ENCODE data around the gene MAPK6. TPM values are rescaled to one million over a fixed set of nuclear protein-coding genes. Genes with fewer than 3 reads are reported as not detected.
A peak's percentile ranks its signal among the peaks of the same experiment; 100 is the strongest.
"Not testable (repeated sequence)": the region's sequence is repeated elsewhere in the genome, so short reads cannot be mapped to it uniquely, and the experiment has no call there.

MAPK6 gene
- total RNA-seq, 1 donor from 2014 or later, result 128 TPM

DNA sequence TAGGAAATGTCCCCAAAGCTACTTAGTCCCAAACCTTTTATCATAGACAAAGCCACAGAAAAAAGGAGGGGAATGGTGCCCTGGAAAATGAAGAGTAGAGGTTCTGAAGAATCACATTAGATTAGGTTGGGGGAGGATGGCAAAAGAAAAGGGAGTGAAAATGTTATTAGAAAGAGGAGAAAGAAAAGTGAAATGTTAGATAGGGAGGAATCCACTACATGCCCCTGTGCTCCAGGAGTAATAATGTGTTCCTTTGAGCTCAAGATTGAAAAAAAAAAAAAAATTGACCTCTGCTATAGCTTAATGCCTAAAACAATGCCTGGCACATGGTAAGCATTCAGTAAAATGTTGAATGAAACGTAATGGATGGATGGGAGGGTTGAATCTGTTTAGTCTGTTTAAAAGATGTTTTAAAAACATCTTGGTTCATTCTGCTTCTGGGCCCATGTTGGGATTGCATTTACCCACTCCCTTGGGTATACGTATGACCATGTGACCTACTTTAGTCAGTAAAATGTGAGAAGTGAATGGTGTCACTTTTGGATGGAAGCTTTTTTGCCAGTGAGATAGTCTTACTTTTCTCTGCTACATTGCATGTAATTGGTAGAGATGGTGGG lies 19.0 kb downstream of the MAPK6 start:
- peaks cover 89% of the 10 kb centered on the region for H4K20me1 ChIP-seq (ENCODE audit: low read depth)
- H3K27me3 Mint-ChIP-seq (ENCODE audit: insufficient read depth, low read depth), result peaks cover 2% of the 10 kb centered on the region

GRCh38 chr15:52039925-52040781 lies 21.1 kb downstream of the MAPK6 start:
- no peak overlapping the region for H3K4me3 Mint-ChIP-seq
- peaks cover 15% of the 10 kb centered on the region for H3K36me3 Mint-ChIP-seq
- H3K79me2 ChIP-seq (ENCODE audit: low read depth), result peaks cover 100% of the 10 kb centered on the region
- no peak for DNase-seq (ENCODE audit: low spot score)
- H3K4me1 ChIP-seq, result peaks cover 30% of the 10 kb centered on the region
- TF ChIP-seq EZH2 (IDR thresholded peaks at IDR 0.05), result no peak
- TF ChIP-seq CTCF (IDR thresholded peaks at IDR 0.05), result no peak
- TF ChIP-seq EZH2phosphoT487 (IDR thresholded peaks at IDR 0.05), result no peak
- H3K9me3 ChIP-seq (ENCODE audit: low read depth), result no peaks in the 10 kb centered on the region
- H3K36me3 ChIP-seq, result no peaks in the 10 kb centered on the region
- H2AFZ ChIP-seq (replicated peaks), result no peak overlapping the region
- H3K27me3 ChIP-seq, result no peaks in the 10 kb centered on the region
- no peak overlapping the region for H3K4me3 ChIP-seq
- H3K27ac Mint-ChIP-seq, result no peak overlapping the region
- no peak overlapping the region for H3K9ac ChIP-seq
- no peak overlapping the region for H3K27ac ChIP-seq
- no peaks in the 10 kb centered on the region for H3K9me3 Mint-ChIP-seq
- H3F3A ChIP-seq (ENCODE audit: low read depth), result no peaks in the 10 kb centered on the region
- peak overlapping the region; percentile 2 for H3K4me2 ChIP-seq
- H3K27me3 Mint-ChIP-seq (ENCODE audit: insufficient read depth, low read depth), result peaks cover 5% of the 10 kb centered on the region
- peaks cover 87% of the 10 kb centered on the region for H4K20me1 ChIP-seq (ENCODE audit: low read depth)
- H3K4me1 Mint-ChIP-seq, result peaks cover 14% of the 10 kb centered on the region

More for the DNA sequence above, 19.0 kb downstream of the MAPK6 start:
- peaks cover 30% of the 10 kb centered on the region for H3K4me1 ChIP-seq
- Mint-ChIP-seq H3K36me3 (peaks cover 32% of the 10 kb centered on the region), H3K4me1 (peaks cover 14% of the 10 kb centered on the region), H3K27ac (no peak overlapping the region), H3K9me3 (peaks cover 20% of the 10 kb centered on the region), H3K4me3 (no peak overlapping the region)
- H3K79me2 ChIP-seq (ENCODE audit: low read depth), result peaks cover 100% of the 10 kb centered on the region
- no peaks in the 10 kb centered on the region for H3F3A ChIP-seq (ENCODE audit: low read depth)
- no peak for DNase-seq (ENCODE audit: low spot score)
- H3K27me3 ChIP-seq, result no peaks in the 10 kb centered on the region
- no peak overlapping the region for H3K4me2 ChIP-seq
- H3K4me3 ChIP-seq, result no peak overlapping the region
- no peaks in the 10 kb centered on the region for H3K36me3 ChIP-seq
- H3K9me3 ChIP-seq (ENCODE audit: low read depth), result no peaks in the 10 kb centered on the region
- H3K9ac ChIP-seq, result no peak overlapping the region
- H3K27ac ChIP-seq, result no peak overlapping the region
- no peak for TF ChIP-seq EZH2 (IDR thresholded peaks at IDR 0.05)
- no peak for TF ChIP-seq CTCF (IDR thresholded peaks at IDR 0.05)
- TF ChIP-seq EZH2phosphoT487 (IDR thresholded peaks at IDR 0.05), result no peak
- no peak overlapping the region for H2AFZ ChIP-seq (replicated peaks)

DNA sequence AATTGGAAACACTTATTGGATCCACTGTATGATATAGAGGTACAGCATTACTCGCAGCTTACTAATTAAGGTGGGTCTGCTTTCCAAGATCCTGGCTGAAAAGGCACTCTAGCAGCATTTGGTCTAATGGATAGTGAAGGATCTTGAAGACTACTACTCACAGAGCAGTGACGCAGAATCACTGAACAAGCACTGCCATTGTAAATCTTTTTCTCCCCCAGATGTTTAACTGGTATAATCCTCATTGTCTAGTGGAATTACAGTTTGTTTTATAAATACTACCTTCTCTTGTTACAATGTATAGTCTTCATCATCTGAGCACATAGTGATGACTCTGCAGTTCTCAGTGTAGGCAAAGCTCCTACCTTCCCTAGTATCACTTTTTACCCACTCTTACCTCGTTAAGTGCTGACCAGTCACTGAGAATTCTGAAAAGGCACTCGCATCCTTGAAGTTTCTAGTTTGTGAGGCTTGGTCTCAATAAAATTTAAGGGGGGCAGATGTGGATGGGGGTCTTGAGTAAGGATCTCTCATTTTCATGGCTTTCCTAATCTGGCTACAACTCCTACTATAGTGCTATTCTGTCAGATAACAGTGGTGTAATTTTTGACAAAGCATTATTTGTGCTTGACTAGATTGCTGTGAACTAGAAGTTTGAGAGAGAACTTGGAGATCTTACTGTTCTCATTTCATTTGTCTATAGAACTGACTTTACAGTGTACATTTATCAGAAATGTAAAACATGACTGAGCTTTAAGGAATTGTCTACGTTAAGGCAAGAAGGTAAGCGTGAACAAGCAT lies 23.2 kb downstream of the MAPK6 start:
- Histone ChIP-seq H3K4me1 (peaks cover 30% of the 10 kb centered on the region), H4K20me1 (ENCODE audit: low read depth) (peaks cover 77% of the 10 kb centered on the region), H3K4me3 (no peak overlapping the region), H3K4me2 (no peak overlapping the region), H3K79me2 (ENCODE audit: low read depth) (peaks cover 100% of the 10 kb centered on the region), H3K36me3 (no peaks in the 10 kb centered on the region), H3K9ac (no peak overlapping the region), H3F3A (ENCODE audit: low read depth) (no peaks in the 10 kb centered on the region), H3K27me3 (no peaks in the 10 kb centered on the region), H2AFZ (replicated peaks) (no peak overlapping the region), H3K9me3 (ENCODE audit: low read depth) (no peaks in the 10 kb centered on the region), H3K27ac (no peak overlapping the region)
- Mint-ChIP-seq H3K4me1 (peaks cover 14% of the 10 kb centered on the region), H3K27me3 (ENCODE audit: insufficient read depth, low read depth) (peaks cover 3% of the 10 kb centered on the region), H3K36me3 (peaks cover 18% of the 10 kb centered on the region), H3K9me3 (no peaks in the 10 kb centered on the region), H3K4me3 (no peak overlapping the region), H3K27ac (no peak overlapping the region)
- no peak for TF ChIP-seq EZH2 (IDR thresholded peaks at IDR 0.05)
- TF ChIP-seq EZH2phosphoT487 (IDR thresholded peaks at IDR 0.05), result no peak
- TF ChIP-seq CTCF (IDR thresholded peaks at IDR 0.05), result no peak
- no peak for DNase-seq (ENCODE audit: low spot score)

- H3K27ac Mint-ChIP-seq, result not testable (repeated sequence)
These were observed 26.8 kb downstream of the MAPK6 start for GRCh38 chr15:52045795-52046298.

DNA sequence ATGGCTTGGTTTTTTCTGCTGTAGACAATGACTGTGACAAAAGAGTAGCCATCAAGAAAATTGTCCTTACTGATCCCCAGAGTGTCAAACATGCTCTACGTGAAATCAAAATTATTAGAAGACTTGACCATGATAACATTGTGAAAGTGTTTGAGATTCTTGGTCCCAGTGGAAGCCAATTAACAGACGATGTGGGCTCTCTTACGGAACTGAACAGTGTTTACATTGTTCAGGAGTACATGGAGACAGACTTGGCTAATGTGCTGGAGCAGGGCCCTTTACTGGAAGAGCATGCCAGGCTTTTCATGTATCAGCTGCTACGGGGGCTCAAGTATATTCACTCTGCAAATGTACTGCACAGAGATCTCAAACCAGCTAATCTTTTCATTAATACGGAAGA lies 27.5 kb downstream of the MAPK6 start:
- H2AFZ ChIP-seq (replicated peaks); H3K27me3 Mint-ChIP-seq (ENCODE audit: insufficient read depth, low read depth); H3K27ac Mint-ChIP-seq; H3F3A ChIP-seq (ENCODE audit: low read depth); H3K4me3 ChIP-seq; DNase-seq (ENCODE audit: low spot score); H3K9me3 Mint-ChIP-seq; H3K4me3 Mint-ChIP-seq; H3K4me2 ChIP-seq; H3K9ac ChIP-seq; H3K4me1 Mint-ChIP-seq; H3K27ac ChIP-seq; H3K36me3 ChIP-seq; H3K27me3 ChIP-seq; H3K4me1 ChIP-seq; H3K9me3 ChIP-seq (ENCODE audit: low read depth): not testable (repeated sequence)
- H4K20me1 ChIP-seq (ENCODE audit: low read depth), result peaks cover 35% of the 10 kb centered on the region
- H3K36me3 Mint-ChIP-seq, result peaks cover 36% of the 10 kb centered on the region
- peaks cover 83% of the 10 kb centered on the region for H3K79me2 ChIP-seq (ENCODE audit: low read depth)

More at GRCh38 chr15:52045795-52046298, 26.8 kb downstream of the MAPK6 start:
- not testable (repeated sequence) for H3K36me3 ChIP-seq; H3K4me2 ChIP-seq; H3K4me1 Mint-ChIP-seq; DNase-seq (ENCODE audit: low spot score); H2AFZ ChIP-seq (replicated peaks); H3K9me3 Mint-ChIP-seq; H3F3A ChIP-seq (ENCODE audit: low read depth); H3K4me3 Mint-ChIP-seq; H3K9me3 ChIP-seq (ENCODE audit: low read depth); H3K27me3 Mint-ChIP-seq (ENCODE audit: insufficient read depth, low read depth); H3K27ac ChIP-seq; H3K4me3 ChIP-seq; H3K9ac ChIP-seq; H3K27me3 ChIP-seq
- peaks cover 87% of the 10 kb centered on the region for H3K79me2 ChIP-seq (ENCODE audit: low read depth)
- H3K4me1 ChIP-seq, result peaks cover 12% of the 10 kb centered on the region
- peaks cover 41% of the 10 kb centered on the region for H4K20me1 ChIP-seq (ENCODE audit: low read depth)
- H3K36me3 Mint-ChIP-seq, result peaks cover 36% of the 10 kb centered on the region
